Measurements from ENCODE around the gene GET4.
"Not testable (repeated sequence)": the region's sequence is repeated elsewhere in the genome, so short reads cannot be mapped to it uniquely, and the experiment has no call there.

Gene GET4

DNA sequence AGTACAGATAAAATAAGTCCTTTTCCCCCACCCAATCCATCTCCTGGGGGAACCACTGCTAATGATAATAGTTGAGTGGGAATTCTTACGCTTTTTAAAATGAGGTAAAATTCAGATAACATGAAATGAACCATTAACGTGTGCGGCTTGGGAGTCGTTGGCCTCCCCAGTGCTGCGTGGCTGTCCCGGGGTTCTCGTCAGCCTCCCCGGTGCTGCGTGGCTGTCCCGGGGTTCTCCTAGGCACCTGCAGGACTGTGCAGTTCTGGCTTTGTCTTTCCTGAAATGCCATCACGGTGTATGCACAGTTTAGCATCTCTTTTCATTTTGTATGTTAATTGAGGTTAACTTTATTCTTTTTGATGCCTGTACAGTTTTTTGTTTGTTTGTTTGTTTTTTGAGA, 30.6 kb upstream of the GET4 start:
- DNase-seq = no peak

DNA sequence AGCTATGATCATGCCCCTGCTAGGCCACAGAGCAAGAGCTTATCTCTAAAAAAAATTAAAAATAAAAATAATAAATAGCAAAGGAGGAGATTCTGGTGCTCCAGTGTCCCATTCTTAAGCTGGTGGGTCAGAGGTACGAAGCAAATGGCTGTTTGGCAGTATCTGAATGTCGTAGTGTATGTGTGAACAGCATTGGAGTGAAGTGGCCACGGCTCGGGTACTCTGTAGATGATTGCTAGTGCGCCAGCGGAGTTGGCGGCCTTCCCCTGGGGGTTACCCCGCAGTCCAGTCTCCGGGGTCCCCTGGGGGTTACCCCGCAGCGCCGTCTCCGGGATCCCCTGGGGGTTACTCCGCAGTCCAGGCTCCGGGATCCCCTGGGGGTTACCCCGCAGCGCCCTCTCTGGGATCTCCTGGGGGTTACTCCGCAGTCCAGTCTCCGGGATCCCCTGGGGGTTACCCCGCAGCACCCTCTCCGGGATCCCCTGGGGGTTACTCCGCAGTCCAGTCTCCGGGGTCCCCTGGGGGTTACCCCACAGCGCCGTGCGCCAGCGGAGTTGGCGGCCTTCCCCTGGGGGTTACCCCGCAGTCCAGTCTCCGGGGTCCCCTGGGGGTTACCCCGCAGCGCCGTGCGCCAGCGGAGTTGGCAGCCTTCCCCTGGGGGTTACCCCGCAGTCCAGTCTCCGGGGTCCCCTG, 29.2 kb upstream of the GET4 start:
- not testable (repeated sequence) for DNase-seq

DNA sequence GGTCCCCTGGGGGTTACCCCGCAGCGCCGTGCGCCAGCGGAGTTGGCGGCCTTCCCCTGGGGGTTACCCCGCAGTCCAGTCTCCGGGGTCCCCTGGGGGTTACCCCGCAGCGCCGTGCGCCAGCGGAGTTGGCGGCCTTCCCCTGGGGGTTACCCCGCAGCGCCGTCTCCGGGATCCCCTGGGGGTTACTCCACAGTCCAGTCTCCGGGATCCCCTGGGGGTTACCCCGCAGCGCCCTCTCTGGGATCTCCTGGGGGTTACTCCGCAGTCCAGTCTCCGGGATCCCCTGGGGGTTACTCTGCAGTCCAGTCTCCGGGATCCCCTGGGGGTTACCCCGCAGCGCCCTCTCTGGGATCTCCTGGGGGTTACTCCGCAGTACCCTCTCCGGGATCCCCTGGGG, 28.6 kb upstream of the GET4 start:
- DNase-seq = not testable (repeated sequence)

DNA sequence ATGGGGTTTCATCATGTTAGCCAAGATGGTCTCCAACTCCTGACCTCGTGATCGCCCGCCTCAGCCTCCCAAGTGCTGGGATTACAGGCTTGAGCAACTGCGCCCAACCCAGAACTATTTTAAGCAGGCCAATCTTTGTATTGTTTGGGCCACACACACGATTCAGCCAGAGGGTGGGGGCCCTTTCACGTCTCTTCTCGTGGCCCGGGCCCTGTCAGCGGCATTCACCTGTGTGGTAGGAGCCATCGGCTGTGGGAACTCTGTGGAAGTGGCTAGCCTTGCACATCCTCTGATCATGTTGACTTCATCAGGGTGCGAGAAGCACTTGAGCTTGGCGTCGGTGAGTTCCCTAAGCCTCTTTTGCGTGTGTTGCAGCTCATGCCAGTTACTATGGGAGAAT, 27.2 kb upstream of the GET4 start:
- no peak for DNase-seq

DNA sequence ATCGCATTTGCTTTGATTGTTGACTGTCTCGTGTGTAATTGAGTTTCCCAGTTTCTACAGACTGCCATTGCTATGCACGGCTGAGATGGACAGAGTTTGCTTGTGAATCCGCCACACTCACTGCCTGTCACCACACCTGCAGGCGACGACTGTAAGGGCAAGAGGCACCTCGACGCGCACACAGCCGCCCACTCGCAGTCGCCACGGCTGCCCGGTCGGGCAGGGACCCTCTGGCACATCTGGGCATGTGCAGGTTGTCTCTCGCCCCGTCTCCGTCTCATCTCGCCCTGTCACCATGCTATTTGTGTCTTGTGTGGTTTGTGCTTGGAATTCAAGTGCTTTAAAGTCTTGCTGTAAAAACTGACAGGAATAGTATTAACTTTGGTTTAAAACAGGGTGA, 26.6 kb upstream of the GET4 start:
- no peak for DNase-seq

DNA sequence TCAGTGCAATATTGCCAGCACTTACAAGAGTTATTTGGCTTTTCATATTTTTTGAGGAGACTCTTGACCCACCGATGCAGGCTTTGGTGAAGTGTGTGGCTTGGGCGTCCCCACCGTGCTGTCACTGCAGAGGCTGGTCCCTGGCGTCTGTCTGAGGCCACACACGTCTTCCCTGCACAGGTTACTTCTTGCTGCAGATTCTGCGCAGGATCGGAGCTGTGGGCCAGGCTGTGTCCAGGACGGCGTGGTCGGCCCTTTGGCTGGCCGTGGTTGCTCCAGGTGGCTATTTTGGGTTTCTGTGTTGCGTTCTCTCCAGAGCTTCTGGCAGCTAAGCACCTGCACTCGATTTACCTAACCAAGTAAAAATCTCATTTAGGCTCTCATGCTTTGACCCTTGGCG, 25.1 kb upstream of the GET4 start:
- DNase-seq = no peak

DNA sequence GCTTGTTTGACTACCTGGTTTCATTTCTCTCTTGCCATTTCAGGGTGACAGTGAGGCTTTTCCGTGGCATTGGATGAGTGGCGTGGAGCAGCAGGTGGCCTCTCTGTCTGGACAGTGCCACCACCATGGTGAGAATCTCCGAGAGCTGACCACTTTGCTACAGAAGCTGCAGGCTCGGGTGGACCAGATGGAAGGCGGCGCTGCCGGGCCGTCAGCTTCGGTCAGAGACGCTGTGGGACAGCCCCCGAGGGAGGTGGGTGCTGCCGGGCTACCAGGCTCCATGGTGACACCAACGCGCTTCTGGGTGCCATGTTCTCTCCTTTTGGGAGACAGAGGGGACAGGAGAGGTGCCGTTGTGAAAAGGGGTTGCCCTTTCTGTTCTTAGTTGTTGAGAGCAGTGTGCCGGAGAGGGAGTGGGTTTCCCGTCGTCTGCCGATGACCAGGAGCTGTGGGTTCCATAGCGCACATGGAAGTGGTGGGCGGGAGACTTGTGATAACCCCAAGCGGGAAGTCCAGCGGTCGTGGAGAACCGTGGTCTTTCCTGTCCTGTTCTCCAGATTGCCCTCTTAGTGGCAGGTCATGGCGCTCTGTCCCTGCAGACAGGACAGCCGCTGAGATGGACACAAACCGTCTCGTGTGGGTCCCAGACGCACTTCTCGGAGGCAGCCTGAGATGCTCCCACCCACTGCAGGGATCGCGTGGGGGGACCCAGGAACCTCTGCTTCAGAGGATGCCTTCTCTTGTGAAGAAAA, 22.8 kb upstream of the GET4 start:
- no peak for DNase-seq

DNA sequence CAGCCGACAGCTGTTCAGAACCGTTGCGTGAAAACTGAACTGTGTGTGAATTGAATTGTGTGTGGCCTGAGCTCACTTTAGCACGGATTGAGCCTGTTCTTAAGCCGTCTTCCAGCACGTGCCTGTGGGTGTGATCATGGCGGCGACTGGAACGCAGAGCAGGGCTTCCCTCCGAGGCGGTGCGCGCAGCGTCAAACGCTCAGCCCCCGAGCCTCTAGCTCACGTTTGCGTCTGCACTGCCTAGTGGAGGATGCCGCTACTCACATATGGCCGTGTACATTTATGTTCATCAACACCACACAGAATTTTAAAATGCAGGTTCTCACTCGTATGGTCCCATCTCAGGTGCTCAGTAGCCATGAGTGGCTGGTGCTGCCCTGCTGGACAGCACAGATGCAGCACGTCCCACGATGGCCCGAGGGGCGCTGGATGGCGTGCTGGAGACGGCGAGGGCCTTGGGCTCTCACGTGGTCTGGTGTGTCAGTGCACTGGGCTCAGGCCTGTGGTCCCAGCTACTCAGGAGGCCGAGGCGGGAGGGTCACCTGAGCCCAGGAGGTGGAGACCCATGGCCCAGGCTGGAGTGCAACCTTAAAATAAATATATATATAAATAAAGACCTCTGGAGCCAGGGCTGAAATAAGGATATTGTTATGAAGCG, 22.1 kb upstream of the GET4 start:
- DNase-seq = no peak

DNA sequence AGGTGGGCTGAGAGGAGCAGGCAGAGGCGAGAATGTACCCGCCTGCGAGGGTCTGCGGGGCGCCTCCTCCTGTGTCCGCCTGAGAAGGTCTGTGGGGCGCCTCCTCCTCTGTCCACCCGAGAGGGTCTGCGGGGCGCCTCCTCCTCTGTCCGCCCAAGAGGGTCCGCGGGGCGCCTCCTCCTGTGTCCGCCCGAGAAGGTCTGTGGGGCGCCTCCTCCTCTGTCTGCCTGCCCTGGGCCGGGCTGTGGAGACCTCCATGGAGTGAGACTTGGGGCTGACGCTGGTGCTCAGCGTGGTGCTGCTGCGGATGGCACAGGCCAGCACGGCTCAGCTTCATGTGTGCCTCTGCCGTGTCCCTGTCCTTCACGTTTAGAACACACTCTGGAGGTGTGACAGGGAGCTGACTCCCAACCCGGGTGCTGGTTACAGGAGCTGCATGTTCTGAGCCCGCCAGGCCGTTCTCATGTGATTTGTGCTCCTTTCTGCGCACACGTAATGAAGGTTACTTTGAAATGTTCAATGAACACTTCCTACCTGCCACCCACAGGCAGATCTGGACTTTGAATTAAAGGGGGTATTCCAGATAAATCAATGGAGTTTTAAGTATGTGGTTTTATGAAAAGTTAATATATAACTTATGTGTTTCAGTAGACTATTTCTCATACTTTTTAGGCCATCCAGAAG, 20.5 kb upstream of the GET4 start:
- DNase-seq = no peak

DNA sequence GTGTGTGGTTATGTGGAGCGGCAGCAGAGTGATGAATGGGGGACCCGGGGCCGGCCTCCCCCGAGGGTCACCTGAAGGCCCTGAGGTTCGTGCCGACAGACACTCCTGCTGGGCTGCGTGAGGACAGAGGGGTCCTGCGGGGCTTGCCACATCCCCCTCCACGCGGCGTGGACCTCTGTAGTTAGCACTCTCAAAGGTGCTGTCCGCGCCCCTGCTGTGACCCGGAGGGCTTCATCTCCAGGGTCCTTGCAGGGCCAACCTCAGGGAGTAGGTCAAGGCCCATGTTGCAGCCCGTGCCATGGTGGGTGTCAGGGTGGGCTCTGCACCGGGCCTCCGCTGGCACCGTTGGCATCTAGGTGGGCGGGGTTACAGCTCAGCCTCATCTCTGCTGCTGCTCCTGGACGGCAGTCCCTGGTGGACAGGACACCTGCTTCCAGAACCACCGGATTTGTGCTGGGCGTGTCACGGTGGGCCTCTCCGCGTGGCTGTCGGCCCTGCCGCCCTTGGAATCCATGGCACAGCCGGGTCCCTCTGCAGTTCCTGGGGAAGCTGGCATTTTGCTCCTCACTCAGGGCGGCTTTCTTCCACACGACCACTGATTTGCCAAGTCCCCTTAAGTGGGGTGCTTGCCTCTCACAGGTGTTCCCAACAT, 19.8 kb upstream of the GET4 start:
- no peak for DNase-seq

DNA sequence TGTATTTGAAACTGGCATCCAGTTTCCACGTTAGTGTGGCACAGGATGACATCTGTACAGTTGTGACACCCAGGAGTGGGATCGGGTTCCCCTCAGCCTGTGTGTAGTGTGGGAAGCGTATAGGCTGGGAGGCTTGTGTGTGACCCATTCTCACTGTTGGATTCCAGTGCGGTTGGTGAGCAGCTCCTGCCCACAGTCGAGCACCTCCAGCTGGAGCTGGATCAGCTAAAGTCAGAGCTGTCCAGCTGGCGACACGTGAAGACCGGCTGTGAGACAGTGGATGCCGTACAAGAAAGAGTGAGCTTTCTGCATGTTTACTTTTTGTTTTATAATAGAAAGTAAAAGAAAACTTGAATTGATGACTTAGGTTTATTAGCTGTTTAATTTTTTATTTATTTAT, 18.7 kb upstream of the GET4 start:
- no peak for DNase-seq

DNA sequence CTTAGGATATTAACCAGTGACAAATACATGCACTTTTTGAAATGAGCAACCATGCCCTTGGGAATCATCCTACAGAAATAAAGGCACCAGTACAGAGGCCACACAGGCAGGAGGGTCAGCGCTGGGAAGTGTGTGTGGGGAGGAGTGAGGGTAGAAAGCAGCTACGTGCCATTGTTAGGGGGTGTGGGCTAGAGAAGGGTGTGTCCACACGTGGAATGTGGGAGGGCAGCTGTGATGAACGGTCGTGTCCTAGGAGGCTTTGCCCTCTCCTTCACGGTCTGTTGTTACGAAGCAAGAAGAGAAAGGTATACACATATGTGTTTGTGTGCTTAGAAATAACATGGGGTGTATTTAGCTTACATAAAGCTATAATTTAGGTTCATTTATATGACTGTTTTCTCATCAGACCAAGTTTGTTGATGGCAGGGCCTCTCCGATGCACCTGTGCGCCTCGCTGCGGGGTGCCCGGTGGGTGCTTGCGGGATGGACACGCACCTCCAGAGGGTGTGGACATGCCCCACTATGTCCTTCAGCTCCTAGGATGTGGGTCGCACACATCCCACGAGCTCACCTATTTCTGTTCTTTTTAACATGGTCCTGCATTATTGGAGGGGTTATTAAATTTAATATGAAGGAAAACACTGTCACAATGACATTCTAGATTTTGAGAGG, 16.9 kb upstream of the GET4 start:
- no peak for DNase-seq

DNA sequence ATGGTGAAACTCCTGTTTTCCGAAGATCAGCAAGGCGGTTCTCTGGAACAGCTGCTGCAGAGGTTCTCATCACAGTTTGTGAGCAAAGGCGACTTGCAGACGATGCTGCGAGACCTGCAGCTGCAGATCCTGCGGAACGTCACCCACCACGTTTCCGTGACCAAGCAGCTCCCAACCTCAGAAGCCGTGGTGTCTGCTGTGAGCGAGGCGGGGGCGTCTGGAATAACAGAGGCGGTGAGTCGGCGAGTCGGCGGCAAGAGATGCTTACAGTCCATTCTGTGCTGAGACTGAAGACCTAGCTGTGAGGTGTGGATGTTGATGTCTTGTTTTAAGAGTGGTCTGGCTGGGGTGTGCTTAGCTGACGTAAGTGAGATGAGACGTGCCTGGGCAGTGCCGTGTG, 16.2 kb upstream of the GET4 start:
- DNase-seq = no peak

DNA sequence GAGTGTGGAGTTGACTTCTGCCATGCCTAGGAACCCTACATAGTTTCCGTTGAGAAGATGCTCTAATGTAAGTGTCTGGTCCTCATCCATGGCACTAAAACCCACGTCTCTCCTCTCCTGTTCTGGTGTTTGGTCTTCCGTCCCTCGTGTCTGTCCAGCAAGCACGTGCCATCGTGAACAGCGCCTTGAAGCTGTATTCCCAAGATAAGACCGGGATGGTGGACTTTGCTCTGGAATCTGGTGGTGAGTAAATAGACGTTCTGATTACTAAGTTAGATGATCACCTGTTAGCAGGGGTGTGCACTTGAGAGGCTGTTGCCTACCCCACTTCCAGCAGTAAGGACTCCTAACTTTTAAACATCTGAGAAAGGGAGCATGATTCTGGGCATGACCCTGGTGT, 15.1 kb upstream of the GET4 start:
- no peak for DNase-seq

DNA sequence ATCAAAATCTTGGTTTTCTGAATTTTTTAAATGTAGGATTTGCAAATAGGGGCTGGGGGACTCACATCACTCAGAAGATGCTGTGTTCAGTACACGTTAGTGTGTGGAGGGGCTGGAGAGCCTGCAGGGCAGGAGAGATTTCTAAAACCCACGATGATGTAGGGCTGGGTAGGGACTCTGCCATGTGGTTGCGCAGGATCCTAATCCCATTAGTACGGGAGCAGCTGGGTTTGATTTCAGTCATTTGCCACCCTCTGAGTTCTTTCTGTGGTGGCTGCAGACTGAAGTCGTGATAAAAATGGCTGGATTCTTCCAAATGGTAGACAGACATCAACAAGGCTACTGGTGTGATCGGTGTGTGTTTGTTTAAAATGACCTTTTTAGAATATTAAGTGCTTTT, 14.2 kb upstream of the GET4 start:
- no peak for DNase-seq

DNA sequence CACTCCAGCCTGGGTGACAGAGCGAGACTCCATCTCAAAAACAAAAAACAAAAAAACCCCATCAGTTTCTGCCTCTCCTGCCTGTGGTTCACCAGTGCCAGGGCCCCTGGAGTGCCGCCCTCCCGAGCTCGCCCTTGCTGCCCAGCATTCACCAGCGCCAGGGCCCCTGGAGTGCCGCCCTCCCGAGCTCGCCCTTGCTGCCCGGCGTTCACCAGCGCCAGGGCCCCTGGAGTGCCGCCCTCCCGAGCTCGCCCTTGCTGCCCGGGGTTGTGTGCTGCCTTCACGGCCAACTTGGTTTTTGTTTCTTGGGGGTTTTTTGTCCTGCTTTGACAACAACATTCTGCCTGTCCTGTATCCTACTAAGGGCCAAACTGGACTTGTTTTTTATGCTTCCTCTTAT, 13.2 kb upstream of the GET4 start:
- DNase-seq = no peak

DNA sequence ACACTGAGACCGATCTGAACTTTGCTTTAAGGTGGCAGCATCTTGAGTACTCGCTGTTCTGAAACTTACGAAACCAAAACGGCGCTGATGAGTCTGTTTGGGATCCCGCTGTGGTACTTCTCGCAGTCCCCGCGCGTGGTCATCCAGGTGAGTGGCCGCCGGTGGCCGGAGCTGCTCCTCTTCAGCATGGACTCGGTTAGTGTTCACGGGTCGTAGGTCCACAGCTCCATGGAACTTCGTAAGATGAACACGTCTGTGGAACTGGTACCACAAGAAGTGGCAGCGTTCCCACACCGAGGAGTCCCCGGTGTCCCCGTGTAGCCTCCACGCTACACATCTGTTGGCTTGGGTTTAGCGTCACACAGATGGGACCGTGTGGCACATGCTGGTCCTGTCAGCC, 10.4 kb upstream of the GET4 start:
- no peak for DNase-seq

DNA sequence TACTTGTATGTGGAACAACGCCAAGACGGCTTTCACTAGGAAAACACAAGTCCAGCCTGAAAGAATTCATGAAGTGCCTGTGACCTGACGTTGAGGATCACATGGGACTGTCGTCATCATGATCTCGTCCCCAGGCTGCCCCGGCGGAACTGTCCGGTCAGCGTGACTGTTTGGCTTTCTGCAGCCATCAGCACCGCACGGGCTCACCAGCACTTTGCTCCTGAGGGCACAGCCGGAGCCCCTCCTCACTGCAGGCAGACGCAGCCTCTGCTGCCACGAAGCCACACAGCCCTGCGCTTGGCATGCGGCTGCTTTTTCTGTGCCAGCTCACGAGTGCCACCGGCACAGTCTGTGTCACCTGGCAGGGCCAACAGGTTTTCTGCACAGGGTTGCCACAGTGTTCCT, 9.4 kb upstream of the GET4 start:
- DNase-seq = no peak

DNA sequence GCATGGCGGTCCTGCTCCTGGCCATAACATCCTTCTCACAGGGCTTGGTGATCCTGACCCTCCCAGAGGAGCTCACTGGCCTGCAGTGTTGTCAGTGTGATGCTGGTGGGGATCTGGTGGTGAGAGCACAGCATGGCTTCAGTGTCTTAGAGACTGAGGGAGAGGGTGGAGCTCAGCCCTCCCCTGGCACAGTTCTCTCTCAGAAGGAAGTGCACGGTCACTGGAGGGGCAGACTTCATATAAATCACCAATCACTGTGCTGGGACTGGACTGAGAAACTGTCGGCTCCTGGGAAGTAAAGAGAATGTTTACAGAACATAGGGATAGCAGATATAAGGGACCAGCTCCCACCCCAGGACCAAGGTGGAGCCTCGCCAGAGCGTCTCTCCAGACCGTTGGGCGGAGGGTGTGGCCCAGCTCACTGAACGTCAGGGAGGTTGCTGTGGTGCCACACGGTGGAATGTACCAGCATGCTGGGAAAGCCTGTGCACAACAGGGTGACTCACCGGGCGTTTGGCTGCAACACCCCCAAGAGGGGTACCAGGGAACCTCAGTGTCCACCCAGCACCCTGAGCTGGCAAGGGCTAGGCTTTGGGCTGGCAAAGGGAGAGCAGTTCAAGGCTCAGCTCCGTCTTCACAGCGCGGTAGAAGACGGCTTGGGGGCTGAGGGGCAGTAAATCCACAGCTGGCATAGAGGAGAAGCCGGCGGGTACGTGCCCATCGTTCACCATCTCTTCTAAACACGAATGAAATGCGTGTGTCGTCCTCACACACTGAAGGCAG, 8.8 kb upstream of the GET4 start:
- no peak for DNase-seq

DNA sequence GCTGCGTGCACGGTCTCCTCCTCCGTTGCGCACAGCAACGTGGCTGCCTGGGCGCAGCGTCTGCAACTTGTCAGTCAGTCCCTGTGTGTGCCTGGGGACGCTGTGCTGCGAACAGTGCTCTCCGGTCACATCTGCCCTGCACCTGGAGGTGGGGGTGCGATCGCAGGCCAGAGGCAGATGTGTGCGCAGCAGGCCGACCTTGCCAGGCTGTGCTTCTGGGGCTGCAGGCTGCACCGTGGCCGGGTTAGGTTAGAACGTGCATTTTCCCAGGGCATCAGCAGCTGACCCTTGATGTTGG, 8.2 kb upstream of the GET4 start:
- no peak for DNase-seq

DNA sequence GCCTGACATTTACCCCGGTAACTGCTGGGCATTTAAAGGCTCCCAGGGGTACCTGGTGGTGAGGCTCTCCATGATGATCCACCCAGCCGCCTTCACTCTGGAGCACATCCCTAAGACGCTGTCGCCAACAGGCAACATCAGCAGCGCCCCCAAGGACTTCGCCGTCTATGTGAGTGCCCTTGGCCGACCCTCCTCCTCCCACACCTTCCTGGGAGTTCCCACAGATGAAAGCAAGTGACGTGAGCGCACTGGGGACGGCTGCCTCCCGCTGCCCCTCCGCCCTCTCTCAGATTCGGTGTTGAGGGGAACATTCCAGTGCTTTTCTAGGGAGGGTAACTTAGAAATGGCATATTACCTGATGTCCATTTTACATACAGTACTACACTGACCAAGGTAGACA, 7.0 kb upstream of the GET4 start:
- no peak for DNase-seq

DNA sequence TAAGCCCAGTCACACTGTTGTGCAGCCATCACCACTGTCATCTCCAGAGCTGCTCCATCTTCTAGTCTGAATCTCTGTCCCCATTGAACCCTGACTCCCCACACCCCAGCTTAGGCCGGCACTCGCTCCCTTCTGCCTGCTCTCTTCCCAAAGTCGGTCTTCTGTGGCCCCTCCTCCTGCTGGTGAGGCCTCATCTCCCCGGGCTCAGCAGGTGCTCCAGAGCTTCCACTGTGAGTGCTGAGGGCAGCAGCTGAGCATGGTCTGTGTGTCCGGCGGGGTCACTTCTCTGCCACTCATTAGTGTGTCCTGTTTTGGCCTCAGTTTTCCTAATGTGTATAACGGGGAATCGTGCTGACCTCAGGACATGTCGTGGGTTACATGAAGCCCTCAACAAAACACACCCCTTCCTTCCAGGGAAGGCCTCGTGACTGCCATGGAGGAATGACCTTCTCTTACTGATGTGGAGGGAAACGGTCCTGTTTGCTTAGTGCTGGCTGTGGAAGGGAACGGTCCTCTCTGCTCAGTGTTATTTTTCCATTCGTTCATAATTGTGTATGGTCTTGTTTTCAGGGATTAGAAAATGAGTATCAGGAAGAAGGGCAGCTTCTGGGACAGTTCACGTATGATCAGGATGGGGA, 4.3 kb upstream of the GET4 start:
- no peak for DNase-seq
